Body of pancreas (tissue), 4 donors: Measurements from ENCODE around the gene POLRMT.

Experiments
- CTCF ChIP-seq, 7 experiments: fragments of 450-650 bp in 4 of 7; fragments of 200-600 bp in 3 of 7; sonication (generic) in 3 of 7; IDR thresholded peaks; one replicate each; pipeline ENCODE4 v1.5.1; 2016 to 2019; ENCODE audit warnings: antibody characterized with exemption in 7 of 7
- POLR2A ChIP-seq, 3 donors: fragments of 450-650 bp; IDR thresholded peaks; one replicate each; pipeline ENCODE4 v1.6.1; 2016; ENCODE audit warnings: antibody characterized with exemption in 3 of 3, mild to moderate bottlenecking in 2 of 3

DNA sequence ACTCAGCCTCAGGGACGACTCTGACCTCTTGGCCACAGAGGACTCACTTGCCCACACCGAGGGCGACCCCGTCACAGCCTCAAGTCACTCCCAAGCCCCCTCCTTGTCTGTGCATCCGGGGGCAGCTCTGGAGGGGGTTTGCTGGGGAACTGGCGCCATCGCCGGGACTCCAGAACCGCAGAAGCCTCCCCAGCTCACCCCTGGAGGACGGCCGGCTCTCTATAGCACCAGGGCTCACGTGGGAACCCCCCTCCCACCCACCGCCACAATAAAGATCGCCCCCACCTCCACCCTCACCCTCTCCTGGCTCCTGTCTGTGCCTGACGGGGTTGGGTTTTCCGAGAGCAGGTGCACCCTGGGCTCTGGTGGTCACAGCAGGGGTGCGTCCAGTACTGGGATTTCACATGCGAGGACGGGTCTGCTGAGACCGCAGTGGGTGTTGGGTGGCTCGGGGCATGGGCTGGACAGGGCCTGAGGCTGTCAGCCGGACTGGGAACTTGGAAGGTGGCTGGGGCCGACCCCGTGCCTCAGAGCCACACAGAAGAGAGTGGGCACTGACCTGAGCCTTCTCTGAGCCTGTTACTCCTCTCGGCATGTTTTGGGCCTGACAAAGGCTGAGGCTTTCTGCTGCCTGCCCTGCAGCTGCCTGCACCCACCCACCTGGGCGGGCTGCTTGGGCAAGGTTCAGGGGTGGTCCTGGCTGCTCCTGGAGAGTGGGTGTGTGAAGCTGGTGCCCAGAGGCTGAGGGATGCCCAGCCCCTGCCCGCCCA lies 50.0 kb downstream of the POLRMT start:
- TF ChIP-seq CTCF (IDR thresholded peaks at IDR 0.05) = no peak
- no peak for TF ChIP-seq POLR2A (IDR thresholded peaks at IDR 0.05)
